ENCODE results near the gene CHST12.

GRCh38 chr7:2379821-2380450 is 23.5 kb upstream of the CHST12 start:
- no peak for TF ChIP-seq CTCF (IDR thresholded peaks at IDR 0.05)
- TF ChIP-seq ZNF317 (CRISPR knock-in tag; IDR thresholded peaks at IDR 0.05; ENCODE audit: borderline replicate concordance, low read depth) = no peak

Measured in WTC11 (cell line).